Measurements from ENCODE around the gene ARHGEF5. TPM values are rescaled to one million over a fixed set of nuclear protein-coding genes. Genes with fewer than 3 reads are reported as not detected.
"Not testable (repeated sequence)": the region's sequence is repeated elsewhere in the genome, so short reads cannot be mapped to it uniquely, and the experiment has no call there.

The ARHGEF5 gene
- total RNA-seq, 3 donors from 2014 or later (not counting 1 experiment from before 2014, with no cell fraction given) = 1.2 to 2.1 (median 1.8) TPM

DNA sequence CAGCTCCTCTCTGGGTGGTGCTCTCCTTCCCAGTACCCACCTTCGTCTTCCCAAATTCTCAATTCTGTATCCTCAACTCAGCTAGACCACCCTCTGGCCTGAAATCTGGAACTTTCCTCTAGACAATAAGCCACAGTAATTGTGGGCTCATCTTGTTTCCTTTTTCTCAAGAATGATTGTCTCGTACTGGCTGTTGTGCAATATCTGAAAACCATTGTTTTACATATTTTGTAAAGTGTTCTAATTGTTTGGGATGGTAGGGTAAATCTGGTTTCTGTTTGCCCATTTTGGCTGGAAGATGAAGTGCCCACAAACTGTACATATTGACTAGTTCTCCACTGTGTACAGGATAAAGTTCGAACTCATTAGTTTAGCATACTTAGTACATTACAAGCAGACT lies 59.6 kb downstream of the ARHGEF5 start:
- Mint-ChIP-seq H3K27ac (no peak overlapping the region), H3K27me3 (ENCODE audit: low read depth in 2 of 2) (peaks cover 6 to 24% of the 10 kb centered on the region in 2 donors), H3K9me3 (peaks cover 0 to 2% of the 10 kb centered on the region in 2 donors), H3K36me3 (no peaks in the 10 kb centered on the region), H3K4me1 (no peaks in the 10 kb centered on the region), H3K4me3 (no peak overlapping the region)
- H3K9me3 ChIP-seq (ENCODE audit: control insufficient read depth, insufficient read depth, low read length) = peaks cover 3% of the 10 kb centered on the region
- H3K27ac ChIP-seq (ENCODE audit: low read length) = no peak overlapping the region
- no peaks in the 10 kb centered on the region for H3K27me3 ChIP-seq (ENCODE audit: control insufficient read depth, insufficient read depth, low read length)
- no peak for DNase-seq
- TF ChIP-seq, protein P1, sequence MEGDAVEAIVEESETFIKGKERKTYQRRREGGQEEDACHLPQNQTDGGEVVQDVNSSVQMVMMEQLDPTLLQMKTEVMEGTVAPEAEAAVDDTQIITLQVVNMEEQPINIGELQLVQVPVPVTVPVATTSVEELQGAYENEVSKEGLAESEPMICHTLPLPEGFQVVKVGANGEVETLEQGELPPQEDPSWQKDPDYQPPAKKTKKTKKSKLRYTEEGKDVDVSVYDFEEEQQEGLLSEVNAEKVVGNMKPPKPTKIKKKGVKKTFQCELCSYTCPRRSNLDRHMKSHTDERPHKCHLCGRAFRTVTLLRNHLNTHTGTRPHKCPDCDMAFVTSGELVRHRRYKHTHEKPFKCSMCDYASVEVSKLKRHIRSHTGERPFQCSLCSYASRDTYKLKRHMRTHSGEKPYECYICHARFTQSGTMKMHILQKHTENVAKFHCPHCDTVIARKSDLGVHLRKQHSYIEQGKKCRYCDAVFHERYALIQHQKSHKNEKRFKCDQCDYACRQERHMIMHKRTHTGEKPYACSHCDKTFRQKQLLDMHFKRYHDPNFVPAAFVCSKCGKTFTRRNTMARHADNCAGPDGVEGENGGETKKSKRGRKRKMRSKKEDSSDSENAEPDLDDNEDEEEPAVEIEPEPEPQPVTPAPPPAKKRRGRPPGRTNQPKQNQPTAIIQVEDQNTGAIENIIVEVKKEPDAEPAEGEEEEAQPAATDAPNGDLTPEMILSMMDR (IDR thresholded peaks at IDR 0.05) = no peak
- 65% methylated on average over 3 of the region's 3 CpGs for WGBS (ENCODE audit: insufficient coverage)
- no peak for ATAC-seq
- intact Hi-C loops (cut with micrococcal nuclease) = no loop called here
- H3K4me1 ChIP-seq (ENCODE audit: control insufficient read depth, insufficient read depth, low read length) = no peaks in the 10 kb centered on the region
- no peaks in the 10 kb centered on the region for H3K36me3 ChIP-seq (ENCODE audit: control insufficient read depth, insufficient read depth, low read length)
- H3K4me3 ChIP-seq (ENCODE audit: low read length) = no peak overlapping the region

GRCh38 chr7:144415858-144416257 lies 60.7 kb downstream of the ARHGEF5 start:
- ATAC-seq = no peak

DNA sequence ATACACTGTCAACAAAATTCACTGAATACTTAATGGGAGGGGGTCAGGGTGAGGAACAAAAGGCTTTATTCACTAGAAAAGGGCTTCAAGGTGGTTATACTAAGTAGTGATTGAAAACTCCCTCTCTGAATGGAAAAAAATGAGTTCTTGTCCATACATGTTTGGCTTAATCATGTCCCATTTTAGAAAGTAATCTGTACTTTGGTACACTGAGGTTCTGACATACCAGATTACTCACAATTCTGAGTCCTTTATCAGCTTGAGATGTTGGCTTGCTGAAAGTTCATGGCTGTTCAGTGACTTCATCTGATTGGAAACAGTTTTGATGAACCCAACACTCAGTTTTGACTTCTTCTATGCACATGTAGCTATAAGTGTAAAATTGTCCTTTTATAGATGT lies 61.1 kb downstream of the ARHGEF5 start:
- Mint-ChIP-seq H3K27me3 (ENCODE audit: low read depth in 2 of 2) (peaks cover 6 to 20% of the 10 kb centered on the region in 2 donors), H3K27ac (no peak overlapping the region), H3K4me1 (no peaks in the 10 kb centered on the region), H3K9me3 (peaks cover 0 to 2% of the 10 kb centered on the region in 2 donors), H3K4me3 (no peak overlapping the region), H3K36me3 (no peaks in the 10 kb centered on the region)
- DNase-seq (no peak), ATAC-seq (no peak)
- Histone ChIP-seq H3K27ac (ENCODE audit: low read length) (no peak overlapping the region), H3K27me3 (ENCODE audit: control insufficient read depth, insufficient read depth, low read length) (no peaks in the 10 kb centered on the region), H3K4me3 (ENCODE audit: low read length) (no peak overlapping the region), H3K4me1 (ENCODE audit: control insufficient read depth, insufficient read depth, low read length) (no peaks in the 10 kb centered on the region), H3K9me3 (ENCODE audit: control insufficient read depth, insufficient read depth, low read length) (peaks cover 3% of the 10 kb centered on the region), H3K36me3 (ENCODE audit: control insufficient read depth, insufficient read depth, low read length) (no peaks in the 10 kb centered on the region)
- TF ChIP-seq, protein P1 (IDR thresholded peaks at IDR 0.05) = no peak
- intact Hi-C loops (cut with micrococcal nuclease) = no loop called here

More at GRCh38 chr7:144415858-144416257, 60.7 kb downstream of the ARHGEF5 start:
- Mint-ChIP-seq H3K27me3 (ENCODE audit: low read depth in 2 of 2) (peaks cover 6 to 20% of the 10 kb centered on the region in 2 donors), H3K9me3 (peaks cover 0 to 2% of the 10 kb centered on the region in 2 donors), H3K36me3 (no peaks in the 10 kb centered on the region), H3K4me3 (no peak overlapping the region), H3K27ac (no peak overlapping the region), H3K4me1 (no peaks in the 10 kb centered on the region)
- no peaks in the 10 kb centered on the region for H3K4me1 ChIP-seq (ENCODE audit: control insufficient read depth, insufficient read depth, low read length)
- no peaks in the 10 kb centered on the region for H3K36me3 ChIP-seq (ENCODE audit: control insufficient read depth, insufficient read depth, low read length)
- no peak for DNase-seq
- H3K9me3 ChIP-seq (ENCODE audit: control insufficient read depth, insufficient read depth, low read length) = peaks cover 3% of the 10 kb centered on the region
- no peak overlapping the region for H3K27ac ChIP-seq (ENCODE audit: low read length)
- no peak overlapping the region for H3K4me3 ChIP-seq (ENCODE audit: low read length)
- TF ChIP-seq, protein P1 (IDR thresholded peaks at IDR 0.05) = no peak
- no peaks in the 10 kb centered on the region for H3K27me3 ChIP-seq (ENCODE audit: control insufficient read depth, insufficient read depth, low read length)
- intact Hi-C loops (cut with micrococcal nuclease) = no loop called here

DNA sequence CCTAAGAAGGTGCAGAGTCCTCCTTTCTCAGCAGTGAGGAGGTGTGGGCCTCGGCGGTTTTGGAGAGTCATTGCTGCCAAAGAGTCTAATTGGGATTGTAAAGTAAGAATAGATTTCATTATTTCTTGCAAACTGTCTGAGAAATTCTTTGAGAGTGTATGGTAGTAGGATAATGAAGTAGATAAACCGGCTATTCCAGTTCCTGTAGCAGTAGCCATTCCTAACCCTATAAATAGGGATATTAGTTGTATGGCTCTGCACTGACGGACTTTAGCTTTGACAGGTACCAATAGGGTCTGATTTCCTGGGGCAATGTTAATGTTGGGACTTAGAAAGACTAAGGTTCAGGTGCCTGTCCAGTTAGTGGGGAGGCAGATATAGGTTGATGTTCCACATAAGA lies 63.7 kb downstream of the ARHGEF5 start:
- H3K4me1 Mint-ChIP-seq; intact Hi-C loops (cut with micrococcal nuclease); H3K4me3 ChIP-seq (ENCODE audit: low read length); H3K4me3 Mint-ChIP-seq; H3K27ac ChIP-seq (ENCODE audit: low read length); H3K27ac Mint-ChIP-seq; ATAC-seq; H3K36me3 Mint-ChIP-seq; DNase-seq; H3K9me3 ChIP-seq (ENCODE audit: control insufficient read depth, insufficient read depth, low read length); H3K9me3 Mint-ChIP-seq; H3K4me1 ChIP-seq (ENCODE audit: control insufficient read depth, insufficient read depth, low read length); H3K27me3 ChIP-seq (ENCODE audit: control insufficient read depth, insufficient read depth, low read length); H3K36me3 ChIP-seq (ENCODE audit: control insufficient read depth, insufficient read depth, low read length): not testable (repeated sequence)
- H3K27me3 Mint-ChIP-seq (ENCODE audit: low read depth in 2 of 2) = peaks cover 6 to 16% of the 10 kb centered on the region in 2 donors
- 94% methylated on average over 3 of the region's 4 CpGs for WGBS (ENCODE audit: insufficient coverage)

GRCh38 chr7:144427539-144427938 lies 72.3 kb downstream of the ARHGEF5 start:
- H3K4me1 ChIP-seq (ENCODE audit: control insufficient read depth, insufficient read depth, low read length); H3K27ac ChIP-seq (ENCODE audit: low read length); DNase-seq: not testable (repeated sequence)

More at GRCh38 chr7:144427539-144427938, 72.3 kb downstream of the ARHGEF5 start:
- H3K27ac Mint-ChIP-seq; H3K36me3 Mint-ChIP-seq; H3K4me3 ChIP-seq (ENCODE audit: low read length); H3K9me3 ChIP-seq (ENCODE audit: control insufficient read depth, insufficient read depth, low read length); H3K27me3 ChIP-seq (ENCODE audit: control insufficient read depth, insufficient read depth, low read length); ATAC-seq; H3K27me3 Mint-ChIP-seq (ENCODE audit: low read depth in 2 of 2); intact Hi-C loops (cut with micrococcal nuclease); H3K4me1 Mint-ChIP-seq; H3K4me3 Mint-ChIP-seq; H3K36me3 ChIP-seq (ENCODE audit: control insufficient read depth, insufficient read depth, low read length): not testable (repeated sequence)
- H3K9me3 Mint-ChIP-seq = peaks cover 4 to 11% of the 10 kb centered on the region in 2 donors
- WGBS (ENCODE audit: insufficient coverage) = 81% methylated on average over 2 of the region's 2 CpGs
